Raji (cell line): ENCODE results near the gene IL11RA.

Experiments used
- POLR2A ChIP-seq: IDR thresholded peaks from 2 replicates; pipeline ENCODE4 v1.6.1; 2011; ENCODE audit warnings: low read depth, low read length, control low read depth; ENCODE audit not compliant: insufficient read depth

Gene IL11RA

GRCh38 chr9:34623374-34624235 lies 28.4 kb upstream of the IL11RA start:
- no peak for TF ChIP-seq POLR2A

GRCh38 chr9:34624475-34625185 lies 27.4 kb upstream of the IL11RA start:
- TF ChIP-seq POLR2A = no peak

GRCh38 chr9:34625186-34625486 lies 26.8 kb upstream of the IL11RA start:
- no peak for TF ChIP-seq POLR2A

- TF ChIP-seq POLR2A = no peak
These were observed 24.0 kb upstream of the IL11RA start for GRCh38 chr9:34627716-34628655.

DNA sequence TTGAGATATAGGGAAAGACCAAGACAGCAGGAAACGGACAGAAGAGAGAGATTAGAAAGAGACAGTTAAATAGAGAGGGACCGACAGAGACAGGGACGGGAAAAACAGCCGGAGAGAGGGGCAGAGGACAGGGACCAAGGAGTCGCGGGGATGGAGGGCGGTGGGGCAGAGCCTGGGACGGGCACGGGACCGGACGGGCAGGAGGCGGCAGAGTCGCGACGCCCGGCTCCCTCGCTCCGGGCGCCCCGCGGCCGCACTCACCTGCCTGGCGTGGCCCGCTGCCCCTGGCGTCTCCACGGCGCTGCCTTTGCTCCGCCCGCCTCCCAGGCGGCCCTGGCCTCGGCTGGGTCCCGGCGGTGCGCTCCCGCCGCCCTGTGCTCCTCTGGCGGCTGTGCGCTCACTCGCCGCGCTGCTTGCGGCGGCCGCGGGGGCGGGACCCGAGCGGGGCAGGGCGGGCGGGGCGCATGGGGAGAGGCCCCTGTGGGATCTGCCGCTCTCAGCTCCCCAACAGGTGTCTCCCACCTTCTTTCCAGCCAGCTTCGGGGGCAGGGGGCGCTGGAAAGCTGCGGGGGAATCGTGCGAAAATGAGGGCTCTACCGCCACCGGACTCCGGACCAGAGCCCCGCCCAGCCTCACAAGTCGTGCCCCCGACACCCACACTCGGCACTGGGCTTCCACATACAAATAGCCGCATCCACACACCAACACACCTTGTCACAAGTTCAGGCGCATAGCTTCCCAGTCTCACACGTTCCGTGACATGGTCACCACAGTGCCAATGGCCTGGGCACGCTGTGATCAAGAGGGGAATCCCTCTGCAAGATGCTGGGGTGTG lies 23.1 kb upstream of the IL11RA start, which contains the start of gene ARID3C:
Gene ARID3C (minus strand): TSS at position 411 of the 835 bp plus-strand sequence. CDS start 1,052 bp downstream, outside the sequence.
- no peak for TF ChIP-seq POLR2A

DNA sequence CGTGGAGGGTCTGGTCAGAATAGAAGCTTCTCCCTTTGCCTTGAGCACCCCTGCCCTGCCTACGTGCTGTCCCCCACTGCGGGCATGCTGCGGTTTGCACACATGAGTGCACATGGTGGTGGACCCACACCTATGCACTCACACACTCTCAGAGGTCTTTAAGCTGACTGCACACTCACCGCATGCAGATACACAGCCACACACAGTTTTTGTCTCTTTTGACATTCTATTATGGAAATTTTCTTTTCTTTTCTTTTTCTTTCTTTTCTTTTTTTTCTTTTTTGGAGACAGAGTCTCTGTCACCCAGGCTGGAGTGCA lies 22.5 kb upstream of the IL11RA start:
- TF ChIP-seq POLR2A = no peak

GRCh38 chr9:34630402-34631154 lies 21.4 kb upstream of the IL11RA start:
- TF ChIP-seq POLR2A = no peak

GRCh38 chr9:34633166-34633565 lies 18.8 kb upstream of the IL11RA start:
- no peak; the same call in 1 of the 2 replicates for TF ChIP-seq POLR2A

- TF ChIP-seq POLR2A = peak; percentile 50
These were observed 18.0 kb upstream of the IL11RA start for GRCh38 chr9:34633851-34634550.

GRCh38 chr9:34634551-34635248 lies 17.3 kb upstream of the IL11RA start:
- TF ChIP-seq POLR2A = no peak

DNA sequence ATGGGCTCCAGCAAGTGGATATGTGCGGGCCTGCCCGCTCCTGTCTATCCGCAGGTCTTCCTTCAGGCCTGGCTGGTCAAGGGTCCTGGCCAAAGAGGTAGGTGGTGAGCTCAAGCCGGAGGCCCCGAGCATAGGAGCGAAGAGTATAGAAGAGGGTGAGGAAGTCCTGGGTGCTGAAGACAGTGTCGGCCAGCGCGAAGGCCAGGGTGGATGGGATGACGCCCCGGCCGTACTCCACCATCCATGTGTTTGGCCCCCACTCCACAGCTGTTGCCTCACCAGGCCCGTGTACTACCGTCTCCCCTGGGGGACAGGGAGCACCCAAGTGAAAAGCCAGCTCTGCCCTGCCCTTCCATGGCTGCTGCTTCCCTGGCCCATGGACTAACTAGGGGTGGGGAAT lies 16.4 kb upstream of the IL11RA start:
- TF ChIP-seq POLR2A = no peak

DNA sequence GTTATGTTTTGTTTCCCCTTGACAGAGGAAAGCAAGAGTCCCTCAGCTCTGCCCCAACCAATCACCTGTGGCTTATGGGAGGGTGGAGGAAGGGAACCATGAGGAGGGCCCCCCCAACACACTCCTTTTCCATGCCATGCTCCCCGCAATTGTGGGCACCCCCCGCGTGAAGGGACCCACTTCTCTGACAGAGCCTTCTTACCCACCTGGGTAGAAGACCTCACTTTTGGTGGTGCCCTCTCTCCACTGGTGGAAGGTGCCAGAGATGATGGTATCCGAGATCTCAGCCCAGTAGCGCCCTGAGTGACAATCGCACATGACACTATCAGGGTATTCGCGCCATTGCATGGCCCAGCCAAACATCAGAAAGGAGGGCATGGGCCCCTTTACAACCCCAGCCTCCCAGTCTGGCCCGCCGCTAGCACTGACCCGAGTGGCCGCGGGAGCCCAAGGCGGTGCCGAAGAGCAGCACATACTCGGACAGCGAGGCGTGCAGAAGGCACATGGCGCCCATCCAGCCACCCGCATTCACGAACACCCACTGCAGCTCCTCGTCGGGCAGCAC lies 15.1 kb upstream of the IL11RA start:
- TF ChIP-seq POLR2A = no peak
